HFF-Myc (cell line): ENCODE measurements around the gene SBF2.

Experiments
- DNase-seq: peaks from one replicate; pipeline ENCODE4 v3.0.0-alpha.2; 2011; ENCODE audit warnings: low read depth; ENCODE audit errors: extremely low read depth
- H3K4me3 ChIP-seq: replicated peaks from 2 replicates; pipeline ENCODE4 v1.5.1; 2011; ENCODE audit warnings: low read depth, mild to moderate bottlenecking, control low read depth, low read length
- TF ChIP-seq, protein P1 (sequence below): IDR thresholded peaks from 2 replicates; pipeline ENCODE4 v1.5.1; 2012; ENCODE audit warnings: mild to moderate bottlenecking, low read depth, low read length, control low read depth; ENCODE audit errors: missing control alignments

Gene SBF2

DNA sequence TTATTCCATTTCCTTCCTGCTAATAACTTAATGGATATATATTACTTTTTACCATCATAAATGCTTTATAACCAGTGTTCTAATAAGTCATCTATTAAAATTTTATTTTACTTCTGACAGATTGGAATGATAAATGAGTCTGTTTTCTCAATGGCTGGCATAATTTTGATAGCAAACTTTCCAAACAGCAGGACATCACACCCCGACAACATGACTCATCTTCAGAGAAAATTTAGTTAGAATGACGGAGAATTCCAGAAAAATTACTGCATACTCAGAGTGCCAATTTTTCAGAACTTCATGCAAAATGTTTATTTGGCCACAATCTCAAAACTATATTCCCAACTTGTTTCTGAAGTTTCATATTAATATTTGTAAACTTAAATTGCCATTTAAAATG is 455.8 kb downstream of the SBF2 start:
- TF ChIP-seq, protein P1, sequence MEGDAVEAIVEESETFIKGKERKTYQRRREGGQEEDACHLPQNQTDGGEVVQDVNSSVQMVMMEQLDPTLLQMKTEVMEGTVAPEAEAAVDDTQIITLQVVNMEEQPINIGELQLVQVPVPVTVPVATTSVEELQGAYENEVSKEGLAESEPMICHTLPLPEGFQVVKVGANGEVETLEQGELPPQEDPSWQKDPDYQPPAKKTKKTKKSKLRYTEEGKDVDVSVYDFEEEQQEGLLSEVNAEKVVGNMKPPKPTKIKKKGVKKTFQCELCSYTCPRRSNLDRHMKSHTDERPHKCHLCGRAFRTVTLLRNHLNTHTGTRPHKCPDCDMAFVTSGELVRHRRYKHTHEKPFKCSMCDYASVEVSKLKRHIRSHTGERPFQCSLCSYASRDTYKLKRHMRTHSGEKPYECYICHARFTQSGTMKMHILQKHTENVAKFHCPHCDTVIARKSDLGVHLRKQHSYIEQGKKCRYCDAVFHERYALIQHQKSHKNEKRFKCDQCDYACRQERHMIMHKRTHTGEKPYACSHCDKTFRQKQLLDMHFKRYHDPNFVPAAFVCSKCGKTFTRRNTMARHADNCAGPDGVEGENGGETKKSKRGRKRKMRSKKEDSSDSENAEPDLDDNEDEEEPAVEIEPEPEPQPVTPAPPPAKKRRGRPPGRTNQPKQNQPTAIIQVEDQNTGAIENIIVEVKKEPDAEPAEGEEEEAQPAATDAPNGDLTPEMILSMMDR = no peak
- no peak for DNase-seq
- no peak overlapping the region for H3K4me3 ChIP-seq

DNA sequence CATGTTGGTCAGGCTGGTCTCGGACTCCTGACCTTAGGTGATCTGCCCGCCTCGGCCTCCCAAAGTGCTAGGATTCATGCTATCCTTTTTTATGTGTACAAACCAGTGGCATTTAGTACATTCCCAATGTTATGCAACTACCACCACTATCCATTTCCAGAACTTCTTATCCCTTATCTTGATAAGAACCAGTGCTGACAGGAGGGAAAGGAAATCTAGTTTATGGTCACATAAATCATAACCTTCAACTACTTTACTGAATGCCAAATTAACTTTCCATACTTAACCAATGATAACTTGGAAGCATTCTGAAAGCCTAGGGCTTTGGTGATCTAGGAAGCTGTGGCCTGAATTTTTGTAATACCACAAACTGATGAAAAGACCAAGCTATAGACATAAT is 459.7 kb downstream of the SBF2 start:
- no peak for DNase-seq
- H3K4me3 ChIP-seq = no peak overlapping the region
- TF ChIP-seq, protein P1 = no peak

DNA sequence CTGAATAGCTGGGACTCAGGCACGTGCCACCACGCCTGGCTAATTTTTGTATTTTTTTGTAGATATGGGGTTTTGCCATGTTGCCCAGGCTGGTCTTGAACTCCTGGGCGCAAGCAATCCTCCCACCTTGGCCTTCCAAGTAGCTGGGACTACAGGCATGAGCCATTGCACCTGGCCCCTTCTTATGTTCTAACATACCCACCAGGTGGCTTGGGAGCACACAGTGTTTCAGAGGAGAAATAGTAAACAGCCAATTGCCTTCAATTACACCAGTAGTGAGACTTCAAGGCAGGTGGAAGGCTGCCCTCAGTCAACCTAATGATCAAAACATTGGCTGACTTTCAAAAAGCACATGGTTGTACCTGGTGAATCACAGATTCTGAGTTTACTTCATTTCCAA is 462.9 kb downstream of the SBF2 start:
- TF ChIP-seq, protein P1 = no peak
- H3K4me3 ChIP-seq = no peak overlapping the region
- DNase-seq = no peak

DNA sequence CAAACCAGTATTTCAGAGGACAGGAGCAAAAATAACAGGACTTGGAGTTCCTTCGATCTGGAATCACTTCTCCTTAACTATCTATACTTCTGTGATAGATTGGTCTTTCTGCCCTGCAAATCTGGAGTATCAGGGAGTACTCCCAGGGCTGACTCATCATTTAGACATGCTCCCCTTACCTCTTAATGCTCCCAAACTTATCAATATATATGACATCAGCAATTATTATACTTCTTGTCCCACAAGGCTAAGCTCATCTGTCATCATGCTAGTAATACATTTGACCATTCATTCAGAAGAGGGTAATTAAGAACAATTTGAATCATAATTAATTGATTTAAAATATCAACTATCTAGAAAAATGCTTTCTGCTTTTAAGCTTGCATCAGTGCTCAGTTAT is 466.3 kb downstream of the SBF2 start:
- TF ChIP-seq, protein P1 = no peak
- DNase-seq = no peak
- no peak overlapping the region for H3K4me3 ChIP-seq

DNA sequence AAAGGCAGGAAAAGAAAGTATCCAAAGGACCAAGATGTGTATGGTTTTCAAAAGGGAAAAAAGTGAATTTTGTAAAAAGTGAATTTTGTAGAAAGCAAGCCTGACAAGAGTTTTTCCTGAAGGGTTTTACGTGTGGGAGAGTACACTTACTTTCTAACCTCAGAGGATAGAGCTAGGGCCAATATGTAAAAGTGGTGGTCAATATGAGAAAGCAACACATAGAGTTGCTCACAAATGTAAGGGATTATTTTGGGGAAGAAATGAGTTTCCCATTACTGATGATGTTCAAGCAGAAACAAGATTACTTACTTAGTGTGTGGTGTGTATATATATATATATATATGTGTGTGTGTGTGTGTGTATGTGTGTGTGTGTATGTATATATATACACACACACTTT is 467.6 kb downstream of the SBF2 start:
- TF ChIP-seq, protein P1 = no peak

DNA sequence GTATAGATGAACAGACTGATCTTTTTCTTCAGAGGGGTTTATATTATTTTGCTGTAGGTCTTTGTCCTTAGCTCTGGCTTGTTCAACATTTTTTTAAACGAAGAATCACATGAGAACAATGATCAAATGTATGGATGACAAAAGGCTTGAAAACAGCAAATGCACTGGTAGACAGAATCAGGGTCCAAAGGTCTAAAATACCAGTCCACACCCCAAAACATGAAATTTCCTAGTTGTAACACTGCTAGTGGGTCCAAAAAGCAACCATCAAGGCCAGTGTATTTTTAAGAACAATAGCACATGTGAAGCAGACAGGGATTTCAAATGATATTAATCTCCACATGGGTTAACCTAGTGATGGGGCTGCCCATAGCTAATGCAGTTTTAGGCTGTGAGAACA is 468.1 kb downstream of the SBF2 start:
- TF ChIP-seq, protein P1 = no peak
- H3K4me3 ChIP-seq = no peak overlapping the region
- DNase-seq = no peak

More for the DNA sequence above, 467.6 kb downstream of the SBF2 start:
- no peak for DNase-seq
- H3K4me3 ChIP-seq = no peak overlapping the region

DNA sequence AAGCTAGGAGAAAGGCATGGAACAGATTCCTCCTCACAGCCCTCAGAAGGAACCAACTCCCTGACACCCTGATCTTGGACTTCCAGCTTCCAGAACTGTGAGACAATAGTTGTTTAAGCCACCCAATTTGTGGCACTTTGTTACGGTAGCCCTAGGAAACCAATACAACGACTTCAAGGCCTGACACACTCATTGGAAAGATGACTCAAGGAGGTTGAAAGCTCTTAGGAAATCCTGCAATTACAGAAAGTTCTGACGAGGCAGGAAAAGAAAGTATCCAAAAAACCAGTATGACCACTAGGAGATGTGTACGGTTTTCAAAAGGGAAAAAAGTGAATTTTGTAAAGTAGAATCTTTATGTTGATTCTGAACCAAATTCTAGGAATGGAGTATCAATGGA is 468.7 kb downstream of the SBF2 start:
- H3K4me3 ChIP-seq = no peak overlapping the region
- no peak for DNase-seq
- TF ChIP-seq, protein P1 = no peak
